ENCODE data around the gene LHX1.

LHX1 gene

DNA sequence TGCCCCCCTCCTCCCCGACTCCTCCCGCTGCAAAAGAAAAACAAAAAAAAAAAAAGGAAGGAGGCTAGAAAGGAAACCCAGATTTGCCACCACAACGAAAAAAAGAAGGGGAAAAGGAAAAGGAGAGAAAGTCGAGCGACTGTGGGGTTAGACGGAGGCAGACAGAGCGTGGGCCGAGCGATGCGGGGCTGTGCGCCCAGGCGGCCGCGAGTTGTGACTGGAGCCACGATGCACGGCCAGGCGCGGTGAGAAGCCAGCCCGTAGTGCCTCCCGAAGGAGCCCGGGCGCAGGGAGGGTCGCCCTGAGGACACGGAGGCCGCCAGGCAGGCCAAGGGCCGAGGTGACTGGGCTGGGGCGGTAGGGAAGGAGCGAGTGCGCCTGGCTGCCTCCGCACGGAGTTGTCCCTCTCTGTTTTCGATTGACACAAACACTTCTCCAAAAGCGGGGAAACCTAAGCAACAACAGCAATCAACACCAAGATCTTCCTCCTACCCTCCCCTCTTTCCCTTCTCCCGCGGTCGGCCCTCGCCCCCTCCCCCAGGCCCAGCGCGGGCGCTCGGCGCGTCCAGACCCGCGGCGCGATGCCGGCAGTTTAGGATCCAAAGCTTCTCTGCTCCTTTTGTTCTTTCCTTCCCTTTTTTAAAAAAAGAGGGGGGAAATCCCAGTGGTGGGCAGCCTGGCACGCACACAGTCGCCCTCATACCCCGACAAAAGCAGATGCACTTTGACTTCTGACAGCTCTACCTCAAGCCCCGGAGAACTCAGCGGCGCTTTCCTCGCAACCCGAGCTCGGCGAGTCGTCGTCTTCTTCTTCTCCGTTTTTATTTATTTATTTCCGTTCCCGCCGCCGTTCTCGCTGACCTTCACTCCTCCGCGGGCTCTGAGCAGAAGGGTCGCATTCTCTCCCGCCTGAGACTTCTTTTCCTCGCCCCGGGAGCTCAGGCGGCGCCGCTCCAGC is at the start of gene LHX1:
TSS of gene LHX1 (plus strand) at position 475 of the 958 bp plus-strand sequence. CDS start 723 bp downstream, outside the sequence.
- no peak for DNase-seq

DNA sequence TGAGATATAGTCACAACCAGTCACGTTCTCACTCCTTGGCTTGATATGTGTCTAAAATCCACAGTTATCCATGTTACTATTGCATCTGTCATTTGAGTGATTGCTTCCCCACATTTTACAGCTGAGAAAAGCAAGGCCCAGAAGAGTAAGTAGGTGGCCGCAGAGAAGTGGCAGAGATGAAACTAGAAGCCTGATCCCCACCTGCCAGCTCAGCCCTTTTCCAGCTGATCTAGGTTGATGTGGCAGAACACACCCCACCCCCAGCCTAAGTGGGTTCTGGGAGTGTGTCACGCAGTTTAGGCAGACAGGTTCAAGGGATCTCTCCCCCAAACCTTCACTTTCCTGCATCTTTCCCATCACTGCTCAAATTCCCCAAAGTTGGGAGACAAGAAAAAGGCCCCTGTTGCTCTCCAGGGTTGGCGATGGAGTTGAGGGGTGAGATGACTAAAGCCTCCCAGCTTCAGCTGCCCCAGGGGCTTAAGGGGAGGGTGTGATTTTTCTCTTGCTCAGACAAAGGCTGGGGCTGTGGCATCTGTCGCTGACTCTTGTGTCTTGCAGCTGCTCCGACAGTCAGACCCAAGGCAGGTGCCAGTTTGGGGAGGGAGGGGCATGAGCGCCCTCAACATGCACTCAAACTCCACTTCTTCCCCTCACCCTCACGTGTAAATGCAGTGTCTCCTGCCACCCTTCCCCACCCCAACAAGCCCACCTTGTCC is 48.9 kb upstream of the LHX1 start:
- no peak for DNase-seq

- no peak for DNase-seq
Measured at GRCh38 chr17:36889770-36890349, 47.4 kb upstream of the LHX1 start.

- DNase-seq = no peak
Measured at GRCh38 chr17:36890398-36891168, 46.7 kb upstream of the LHX1 start.

- DNase-seq = no peak
Measured at GRCh38 chr17:36892112-36892838, 45.0 kb upstream of the LHX1 start.

GRCh38 chr17:36894177-36894576 is 43.1 kb upstream of the LHX1 start:
- DNase-seq = no peak

GRCh38 chr17:36894925-36895324 is 42.4 kb upstream of the LHX1 start:
- DNase-seq = no peak

GRCh38 chr17:36899250-36900159 is 37.8 kb upstream of the LHX1 start:
- DNase-seq = no peak

DNA sequence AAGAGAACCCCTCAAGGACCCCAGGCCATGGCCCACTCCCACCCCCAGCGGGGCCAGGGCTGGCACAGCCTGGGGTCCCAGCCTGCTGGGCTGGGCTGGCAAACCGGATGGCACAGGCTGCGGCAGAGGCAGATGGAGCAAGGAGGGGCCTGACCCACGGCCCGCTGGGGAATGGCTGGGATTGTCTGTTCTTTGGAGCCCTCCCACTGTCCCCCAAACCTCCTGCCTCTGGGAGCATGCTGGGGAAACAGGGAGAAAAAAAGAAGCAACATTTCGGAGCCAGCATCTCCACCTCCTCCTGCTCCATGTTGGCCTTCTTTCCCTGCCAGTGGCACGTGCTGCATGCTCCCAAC is 37.1 kb upstream of the LHX1 start:
- DNase-seq = no peak

- no peak for DNase-seq
Measured at GRCh38 chr17:36901506-36901905, 35.8 kb upstream of the LHX1 start.

GRCh38 chr17:36907407-36907806 is 29.9 kb upstream of the LHX1 start:
- no peak for DNase-seq

DNA sequence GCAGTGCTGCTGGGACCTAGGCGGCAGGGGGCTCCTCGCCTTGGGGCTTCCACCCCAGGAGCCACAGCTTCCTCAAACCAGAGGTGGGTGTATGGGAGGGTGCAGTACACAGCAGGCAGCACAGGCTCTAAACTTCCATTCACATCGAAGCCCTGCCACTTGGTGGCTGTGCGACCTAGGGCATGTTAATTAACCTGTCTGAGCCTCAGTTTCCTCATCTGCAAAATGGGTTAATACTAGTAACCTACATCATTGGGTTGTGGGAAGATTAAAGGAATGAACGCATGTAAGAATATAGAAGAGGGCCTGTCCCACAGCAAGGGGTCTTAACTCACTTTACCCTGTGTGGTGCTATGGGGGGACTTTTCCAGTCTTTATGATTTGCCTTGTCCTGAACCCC is 26.8 kb upstream of the LHX1 start:
- no peak for DNase-seq

- no peak for DNase-seq
Measured at GRCh38 chr17:36911001-36911400, 26.3 kb upstream of the LHX1 start.

DNA sequence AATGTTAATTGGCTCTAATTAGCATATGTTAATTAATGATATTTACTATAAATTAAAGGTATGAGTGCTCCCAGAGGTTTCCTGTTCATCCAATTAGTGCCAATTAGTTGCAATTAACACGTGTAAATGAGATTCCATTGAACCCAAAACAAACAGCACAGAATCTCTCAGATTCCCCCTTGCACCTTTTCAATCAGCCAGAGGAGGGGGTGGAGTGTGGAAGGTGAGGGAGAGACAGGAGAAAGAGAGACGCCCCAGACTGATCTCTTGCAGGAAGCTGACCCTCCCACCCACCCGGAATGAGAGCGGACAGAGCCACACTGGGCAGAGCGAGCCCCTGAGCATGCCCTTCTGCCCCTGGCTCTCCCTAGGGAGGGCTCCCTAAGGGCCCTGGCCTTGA is 24.1 kb upstream of the LHX1 start:
- no peak for DNase-seq

GRCh38 chr17:36918211-36918691 is 19.0 kb upstream of the LHX1 start:
- DNase-seq = no peak

- no peak for DNase-seq
Measured at GRCh38 chr17:36919407-36919968, 17.8 kb upstream of the LHX1 start.

GRCh38 chr17:36920032-36921005 is 17.0 kb upstream of the LHX1 start:
- no peak for DNase-seq

GRCh38 chr17:36921095-36921851 is 16.0 kb upstream of the LHX1 start:
- DNase-seq = no peak

DNA sequence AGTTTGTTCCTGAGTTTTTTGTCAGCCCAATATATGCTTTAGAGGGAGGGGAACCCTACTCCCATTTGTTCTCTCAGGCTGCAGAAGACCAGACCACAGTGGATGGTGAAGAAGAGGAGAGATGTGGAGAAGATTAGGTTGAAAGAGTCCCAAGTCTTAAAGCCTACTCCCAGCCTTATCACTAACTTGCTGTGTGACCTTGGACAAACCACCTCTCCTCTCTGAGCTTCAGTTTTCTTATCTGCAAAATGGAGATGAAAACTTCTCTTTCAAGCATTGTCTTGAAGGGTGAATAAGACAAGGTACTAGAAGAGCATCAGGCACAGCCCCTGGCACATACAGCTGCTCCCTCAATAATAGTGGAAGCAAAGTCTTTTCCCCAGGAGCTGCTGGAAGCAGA is 15.1 kb upstream of the LHX1 start:
- DNase-seq = no peak

Measured in 8988T (cell line).